Sigmoid colon (tissue), 4 donors: Measurements from ENCODE around the gene ADCY1.
"Not testable (repeated sequence)": the region's sequence is repeated elsewhere in the genome, so short reads cannot be mapped to it uniquely, and the experiment has no call there.

ENCODE experiments used
- EP300 ChIP-seq, 4 donors: sonication (generic); formaldehyde crosslinking; IDR thresholded peaks; one replicate each; pipeline ENCODE4 v1.6.1; 2017; ENCODE audit warnings: antibody characterized with exemption in 4 of 4
- POLR2AphosphoS5 ChIP-seq, 4 donors: sonication (generic); formaldehyde crosslinking; IDR thresholded peaks; one replicate each; pipeline ENCODE4 v1.6.1; 2017; ENCODE audit warnings: antibody characterized with exemption in 4 of 4
- TF ChIP-seq, protein P1 (sequence below), 4 experiments: fragments of 450-650 bp in 3 of 4; fragments of 200-600 bp in 1 of 4; IDR thresholded peaks; one replicate each; pipeline ENCODE4 v1.5.1; 2016 to 2019; ENCODE audit warnings: antibody characterized with exemption in 4 of 4, mild to moderate bottlenecking in 3 of 4, moderate library complexity in 2 of 4

- TF ChIP-seq, protein P1, sequence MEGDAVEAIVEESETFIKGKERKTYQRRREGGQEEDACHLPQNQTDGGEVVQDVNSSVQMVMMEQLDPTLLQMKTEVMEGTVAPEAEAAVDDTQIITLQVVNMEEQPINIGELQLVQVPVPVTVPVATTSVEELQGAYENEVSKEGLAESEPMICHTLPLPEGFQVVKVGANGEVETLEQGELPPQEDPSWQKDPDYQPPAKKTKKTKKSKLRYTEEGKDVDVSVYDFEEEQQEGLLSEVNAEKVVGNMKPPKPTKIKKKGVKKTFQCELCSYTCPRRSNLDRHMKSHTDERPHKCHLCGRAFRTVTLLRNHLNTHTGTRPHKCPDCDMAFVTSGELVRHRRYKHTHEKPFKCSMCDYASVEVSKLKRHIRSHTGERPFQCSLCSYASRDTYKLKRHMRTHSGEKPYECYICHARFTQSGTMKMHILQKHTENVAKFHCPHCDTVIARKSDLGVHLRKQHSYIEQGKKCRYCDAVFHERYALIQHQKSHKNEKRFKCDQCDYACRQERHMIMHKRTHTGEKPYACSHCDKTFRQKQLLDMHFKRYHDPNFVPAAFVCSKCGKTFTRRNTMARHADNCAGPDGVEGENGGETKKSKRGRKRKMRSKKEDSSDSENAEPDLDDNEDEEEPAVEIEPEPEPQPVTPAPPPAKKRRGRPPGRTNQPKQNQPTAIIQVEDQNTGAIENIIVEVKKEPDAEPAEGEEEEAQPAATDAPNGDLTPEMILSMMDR (IDR thresholded peaks at IDR 0.05), result not testable (repeated sequence)
- TF ChIP-seq POLR2AphosphoS5, EP300 (IDR thresholded peaks at IDR 0.05): not testable (repeated sequence)
These were observed 195.5 kb downstream of the ADCY1 start for GRCh38 chr7:45769626-45770025.
